HL-60 (cell line): ENCODE results near the gene MAN1C1.

Experiments
- CTCF ChIP-seq: IDR thresholded peaks from one replicate; pipeline ENCODE4 v1.5.1; 2011; ENCODE audit warnings: low read length, control low read depth, inconsistent platforms; ENCODE audit not compliant: insufficient read depth
- POLR2AphosphoS5 ChIP-seq: IDR thresholded peaks from 2 replicates; pipeline ENCODE4 v1.6.1; 2012; ENCODE audit warnings: low read depth

GRCh38 chr1:25765923-25766589, 149.5 kb downstream of the MAN1C1 start:
- TF ChIP-seq CTCF = no peak
- no peak for TF ChIP-seq POLR2AphosphoS5
